Cerebellar nuclear complex (tissue), 1 donor: Measurements from ENCODE around the gene FAM53B.

Source experiments
- DNase-seq, 2 experiments: peaks; one replicate each; lab custom pipeline; 2025; lab: John Stamatoyannopoulos, UW

The FAM53B gene

GRCh38 chr10:124663228-124663627, 81.0 kb downstream of the FAM53B start:
- no peak for DNase-seq

GRCh38 chr10:124661660-124662180, 82.5 kb downstream of the FAM53B start:
- no peak for DNase-seq

DNA sequence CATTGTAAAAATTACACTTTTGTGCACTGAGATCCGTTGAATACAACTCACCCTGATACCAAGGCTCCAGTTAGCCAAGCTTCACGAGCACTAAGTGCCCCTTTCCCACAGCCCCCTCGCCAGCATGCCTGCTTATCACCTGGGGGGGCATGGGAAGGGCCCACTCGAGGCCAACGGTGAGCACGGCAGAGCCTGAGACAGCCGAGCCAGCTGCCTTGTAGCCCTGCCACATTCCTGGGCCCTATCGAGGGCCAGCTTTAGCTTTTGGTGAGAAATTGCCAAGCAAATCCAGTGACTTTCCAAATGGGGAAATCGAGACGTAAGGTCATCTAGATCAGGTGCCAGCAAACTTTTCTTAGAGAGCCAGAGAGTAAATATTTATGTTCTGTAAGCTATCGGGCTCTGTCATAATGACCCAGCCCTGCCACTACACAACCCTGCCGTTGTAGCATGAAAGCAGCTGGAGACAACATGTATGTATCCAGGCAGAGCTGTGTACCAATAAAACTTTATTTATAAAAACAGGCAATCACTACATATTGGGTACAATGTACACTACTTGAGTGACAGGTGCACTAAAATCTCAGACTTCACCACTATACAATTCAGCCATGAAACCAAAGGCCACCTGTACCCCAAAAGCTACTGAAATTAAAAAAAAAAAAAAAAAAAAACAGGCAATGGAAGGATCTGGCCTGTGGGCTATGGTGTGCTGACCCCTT, 83.6 kb downstream of the FAM53B start:
- DNase-seq = no peak

GRCh38 chr10:124659380-124659779, 84.8 kb downstream of the FAM53B start:
- no peak for DNase-seq

- no peak for DNase-seq
These were observed 85.5 kb downstream of the FAM53B start for GRCh38 chr10:124658591-124659242.

DNA sequence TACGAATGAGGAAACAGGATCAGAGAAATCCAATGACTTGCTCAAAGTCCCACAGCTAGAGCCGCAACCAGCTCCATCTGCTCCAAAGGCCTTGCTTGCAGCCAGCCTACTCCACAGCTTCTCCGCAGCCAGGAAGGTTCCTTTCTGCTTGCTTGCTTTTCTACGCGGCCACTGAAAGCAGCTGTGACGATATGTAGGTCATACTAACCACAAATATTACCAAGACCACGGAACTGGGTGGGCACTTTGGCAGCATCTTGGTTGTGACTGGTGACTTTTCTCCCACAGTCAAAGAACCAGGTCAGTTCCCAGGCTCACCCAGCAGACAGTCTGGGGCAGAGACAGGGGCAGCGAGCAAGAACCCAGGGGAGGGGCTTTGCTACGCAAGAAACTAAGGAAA, 86.4 kb downstream of the FAM53B start:
- DNase-seq = no peak

GRCh38 chr10:124656541-124656940, 87.6 kb downstream of the FAM53B start:
- no peak for DNase-seq

DNA sequence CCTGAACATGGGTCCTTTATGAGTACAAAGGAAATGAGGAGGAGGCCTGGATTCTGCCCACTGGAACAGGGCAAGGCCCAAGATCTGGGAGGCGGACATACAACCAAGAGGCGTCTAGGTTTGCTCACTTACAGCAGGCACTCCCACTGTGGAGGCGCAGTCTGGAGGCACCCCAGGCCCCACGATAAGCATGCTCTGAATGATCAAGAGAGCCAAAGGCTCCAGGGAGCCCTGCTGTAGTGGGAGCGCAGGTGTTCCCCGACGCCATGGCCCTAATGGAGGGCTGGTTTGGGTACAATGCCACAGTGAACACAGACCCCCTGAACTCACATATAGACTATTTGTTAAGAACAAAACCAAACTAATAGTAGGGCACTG, 88.1 kb downstream of the FAM53B start:
- DNase-seq = no peak

DNA sequence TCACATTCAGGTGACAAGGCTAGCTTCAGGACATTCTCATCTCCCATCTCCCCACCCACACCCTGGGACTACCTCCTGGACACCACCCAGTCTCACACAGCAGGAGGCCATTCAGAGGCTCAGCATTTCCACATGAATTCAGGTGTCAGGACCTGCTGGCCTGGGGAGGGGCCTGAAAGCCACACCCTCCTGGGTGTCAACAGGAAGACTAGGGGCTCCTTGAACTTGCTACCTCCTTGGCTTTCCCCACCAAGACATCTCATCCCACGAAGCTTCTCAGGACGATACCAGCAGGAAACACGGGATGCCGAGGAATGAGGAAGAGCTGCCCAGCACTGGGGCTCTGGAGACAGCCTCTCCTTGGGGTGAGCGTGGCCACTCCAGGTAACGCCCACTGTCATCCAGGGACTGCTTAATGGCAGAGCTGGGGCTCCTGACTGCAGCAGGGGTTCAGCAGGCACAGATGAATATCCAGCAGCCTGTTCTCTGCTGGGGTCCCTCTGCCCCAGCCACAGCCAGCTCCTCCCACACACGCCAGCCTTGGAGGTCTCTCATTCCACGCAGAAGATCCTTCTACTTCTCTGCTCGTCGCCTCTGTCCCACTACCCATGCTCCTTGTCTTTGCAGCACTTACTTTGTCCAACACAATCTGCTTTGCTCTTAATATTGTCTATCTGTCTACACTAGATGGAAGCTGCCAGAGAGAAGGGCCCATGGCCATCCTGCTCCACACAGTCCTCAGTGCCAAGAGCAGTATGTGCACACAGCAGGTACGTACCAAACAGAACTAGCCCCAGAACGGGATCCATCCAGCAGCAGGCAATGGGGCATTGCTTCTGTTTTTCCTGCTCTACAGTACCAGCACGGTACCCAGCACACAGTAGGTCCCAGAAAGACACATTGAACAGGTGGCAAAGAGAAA, 88.7 kb downstream of the FAM53B start:
- DNase-seq = no peak

GRCh38 chr10:124654686-124655085, 89.5 kb downstream of the FAM53B start:
- no peak for DNase-seq

- peak in 1 of 2 experiments; percentile 59 for DNase-seq
These were observed 90.1 kb downstream of the FAM53B start for GRCh38 chr10:124653811-124654651.

GRCh38 chr10:124653311-124653710, 90.9 kb downstream of the FAM53B start:
- DNase-seq = no peak

GRCh38 chr10:124652701-124653100, 91.5 kb downstream of the FAM53B start:
- DNase-seq = no peak

- DNase-seq = no peak
These were observed 92.0 kb downstream of the FAM53B start for GRCh38 chr10:124652200-124652599.

DNA sequence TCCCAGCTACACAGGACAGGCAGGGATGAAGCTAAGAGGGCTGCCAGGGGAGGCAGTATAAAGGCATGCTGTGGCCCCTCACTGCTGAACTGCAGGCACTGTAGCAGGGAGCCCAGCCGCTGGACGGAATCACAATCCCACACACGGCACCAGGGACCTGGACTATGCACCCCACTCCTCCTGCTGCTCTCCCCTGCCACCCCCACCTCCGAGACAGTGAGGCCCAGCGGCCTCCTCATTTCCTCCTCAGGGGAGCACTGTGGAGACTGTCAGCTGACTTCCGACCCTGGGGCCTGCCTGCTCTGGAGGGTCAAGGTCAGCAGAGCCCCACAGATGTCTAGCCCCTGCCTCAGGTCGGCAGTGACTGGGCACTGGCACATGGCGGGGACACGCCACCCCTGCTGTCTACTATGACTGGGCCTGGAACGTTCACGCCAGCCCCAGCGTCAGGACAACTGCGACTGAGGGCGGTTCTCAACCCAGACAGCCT, 92.7 kb downstream of the FAM53B start:
- no peak for DNase-seq

DNA sequence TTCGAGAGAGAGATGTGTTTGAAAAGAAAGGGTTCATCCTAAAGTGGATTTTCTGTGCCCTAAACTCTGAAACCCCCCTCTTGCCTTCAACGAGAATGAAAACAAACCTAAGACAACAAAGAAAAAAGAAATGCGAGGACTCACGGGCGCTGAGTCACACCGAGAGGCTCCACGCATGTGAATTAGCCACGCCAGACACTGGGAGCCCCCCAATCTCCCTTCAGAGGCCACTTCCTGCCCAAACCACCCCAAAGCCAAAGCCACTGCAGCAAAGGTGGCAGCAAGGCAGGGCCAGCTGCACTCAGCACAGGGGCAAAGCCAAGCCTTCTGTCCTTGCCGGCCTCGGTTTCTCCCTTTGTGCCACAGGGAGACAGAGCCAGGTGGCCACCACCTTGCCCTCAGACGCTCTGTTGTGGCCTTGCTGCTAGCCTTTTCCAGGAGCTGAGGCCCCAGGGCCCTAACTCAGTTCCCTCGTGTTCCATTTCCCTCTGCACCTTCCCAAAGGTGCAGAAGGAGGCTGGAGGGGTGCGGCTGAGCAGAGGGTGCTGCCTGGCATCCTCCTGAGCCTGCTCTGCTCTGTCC, 93.3 kb downstream of the FAM53B start:
- DNase-seq = no peak

GRCh38 chr10:124650263-124650662, 93.9 kb downstream of the FAM53B start:
- no peak for DNase-seq

- DNase-seq = no peak
These were observed 95.0 kb downstream of the FAM53B start for GRCh38 chr10:124649214-124649613.

DNA sequence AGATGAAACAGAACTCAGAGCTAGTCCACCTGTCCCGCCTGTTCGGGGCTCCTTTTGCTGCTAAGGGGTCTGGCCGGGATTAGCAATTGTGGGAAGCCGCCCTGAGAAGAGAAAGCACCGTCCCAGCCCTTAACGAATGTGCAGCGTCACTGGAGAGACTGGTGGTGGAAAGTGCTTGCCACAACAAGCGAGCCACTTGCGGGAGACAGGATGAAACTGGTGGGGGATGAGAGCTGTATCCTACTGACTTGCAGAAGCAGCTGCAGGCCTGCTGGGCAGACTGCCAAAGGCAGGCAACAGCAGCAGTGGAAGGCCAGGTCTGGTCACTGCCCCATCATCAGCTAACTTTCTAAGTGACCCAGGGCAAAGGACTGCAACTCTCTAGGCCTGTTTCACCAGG, 95.4 kb downstream of the FAM53B start:
- DNase-seq = no peak

DNA sequence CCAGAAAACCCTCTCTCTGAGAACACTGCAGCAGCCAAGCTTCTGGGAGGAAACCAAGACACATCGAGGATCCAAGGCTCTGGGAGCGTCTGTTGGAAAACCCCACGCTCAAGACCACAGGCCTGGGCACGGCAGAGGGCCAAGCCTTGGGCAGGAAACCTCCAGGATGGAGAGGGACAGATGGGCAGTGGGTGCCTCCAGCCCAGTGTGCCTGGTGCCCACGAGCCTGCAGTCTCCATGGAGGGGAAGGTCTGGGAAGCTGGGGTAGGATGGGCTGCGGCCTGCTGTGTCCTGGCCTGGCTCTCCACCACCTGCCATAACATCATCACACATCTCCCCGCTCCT, 96.1 kb downstream of the FAM53B start:
- DNase-seq = no peak
